Activated CD4-positive, alpha-beta T cell treated with anti-CD3 and anti-CD28 coated beads, Interleukin-2, Interleukin-4, amounts not matched to agents 100 ng/mL and 50 ng/mL, durations not matched to agents 16 hours and 8 hours (primary cell): ENCODE measurements around the gene TMEM225B.
"Not testable (repeated sequence)": the region's sequence is repeated elsewhere in the genome, so short reads cannot be mapped to it uniquely, and the experiment has no call there.

Source experiments
- DNase-seq: peaks from one replicate; pipeline ENCODE4 v3.0.0-alpha.2; 2020; ENCODE audit warnings: low spot score

TMEM225B gene

GRCh38 chr7:99623091-99623693 is 25.1 kb downstream of the TMEM225B start:
- peak; percentile 17 for DNase-seq

DNA sequence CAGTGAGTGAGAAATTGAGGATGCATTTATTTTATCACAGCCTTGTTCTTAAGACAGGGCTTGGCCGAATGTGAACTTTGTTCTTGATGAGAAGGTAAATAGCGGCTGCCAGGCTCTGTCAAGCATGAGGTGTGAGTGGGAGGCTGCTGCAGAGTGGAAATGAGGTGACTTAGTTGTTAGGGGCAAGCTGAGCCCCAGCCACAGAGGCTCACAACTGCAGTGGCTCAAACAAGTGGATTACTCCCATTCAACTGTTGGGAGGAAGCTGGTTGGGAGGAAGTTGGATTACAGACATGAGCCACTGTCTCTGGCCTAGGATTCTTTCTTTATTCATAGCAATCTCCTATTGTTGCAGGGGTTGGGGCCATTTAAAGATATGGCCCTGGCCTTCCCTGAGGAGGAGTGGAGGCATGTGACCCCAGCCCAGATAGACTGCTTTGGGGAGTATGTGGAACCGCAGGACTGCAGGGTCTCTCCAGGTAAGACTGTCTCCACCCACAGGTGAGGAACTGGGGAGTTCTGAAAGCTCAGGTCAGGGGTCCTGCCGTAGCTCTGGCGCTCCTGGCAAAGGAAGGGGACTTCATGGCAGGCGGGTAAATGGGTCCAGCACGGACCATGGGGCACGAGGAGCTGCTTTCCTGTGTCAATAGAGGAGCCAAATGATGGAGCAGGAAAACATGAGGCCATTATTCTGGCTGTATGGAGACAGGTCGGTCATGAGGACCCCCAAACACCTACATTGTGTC is 25.8 kb downstream of the TMEM225B start:
- peak; percentile 12 for DNase-seq

DNA sequence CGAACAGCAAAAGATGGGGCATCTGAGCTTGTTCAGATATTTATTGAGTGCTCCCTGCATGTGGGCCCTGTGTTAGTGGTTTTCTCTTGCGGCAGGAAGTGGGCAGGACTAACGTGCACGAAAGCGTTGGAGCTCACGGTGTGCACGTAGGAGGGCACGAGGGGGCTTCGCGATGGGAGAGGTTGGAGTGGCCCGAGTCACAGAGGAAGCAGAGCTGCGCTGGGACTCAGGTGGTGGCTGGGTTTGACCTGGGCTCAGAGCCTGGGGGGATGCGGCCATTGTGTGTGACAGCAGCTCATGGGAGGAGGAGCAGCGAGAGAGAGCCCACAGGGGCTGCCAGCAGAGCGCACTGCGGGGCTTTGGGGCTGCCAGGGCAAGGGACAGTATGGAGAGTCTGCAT is 26.4 kb downstream of the TMEM225B start:
- DNase-seq = peak; percentile 75

GRCh38 chr7:99625321-99625720 is 27.3 kb downstream of the TMEM225B start:
- no peak for DNase-seq

GRCh38 chr7:99625961-99626360 is 27.9 kb downstream of the TMEM225B start:
- no peak for DNase-seq

DNA sequence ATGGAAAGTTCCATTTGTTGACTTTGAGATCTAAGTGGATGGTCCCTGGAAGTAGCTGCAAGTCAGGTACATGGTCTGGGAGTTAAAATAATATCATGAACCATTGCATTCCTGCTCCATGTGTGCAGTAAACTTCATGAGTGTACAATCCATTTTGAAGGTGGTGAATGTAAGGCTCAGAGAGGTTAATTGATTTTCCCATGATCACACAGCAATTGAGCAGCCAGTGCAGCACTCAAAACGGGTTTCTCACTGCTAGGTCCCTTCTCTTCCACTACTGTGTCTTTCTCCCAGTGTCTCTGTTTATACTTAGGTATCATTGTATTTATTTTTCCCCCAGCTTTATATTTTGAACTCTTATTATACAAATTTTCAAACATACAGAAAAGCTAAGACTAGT is 28.6 kb downstream of the TMEM225B start:
- no peak for DNase-seq

GRCh38 chr7:99627513-99627912 is 29.4 kb downstream of the TMEM225B start:
- no peak for DNase-seq

- DNase-seq = no peak
These were observed 30.7 kb downstream of the TMEM225B start for GRCh38 chr7:99628471-99629465.

DNA sequence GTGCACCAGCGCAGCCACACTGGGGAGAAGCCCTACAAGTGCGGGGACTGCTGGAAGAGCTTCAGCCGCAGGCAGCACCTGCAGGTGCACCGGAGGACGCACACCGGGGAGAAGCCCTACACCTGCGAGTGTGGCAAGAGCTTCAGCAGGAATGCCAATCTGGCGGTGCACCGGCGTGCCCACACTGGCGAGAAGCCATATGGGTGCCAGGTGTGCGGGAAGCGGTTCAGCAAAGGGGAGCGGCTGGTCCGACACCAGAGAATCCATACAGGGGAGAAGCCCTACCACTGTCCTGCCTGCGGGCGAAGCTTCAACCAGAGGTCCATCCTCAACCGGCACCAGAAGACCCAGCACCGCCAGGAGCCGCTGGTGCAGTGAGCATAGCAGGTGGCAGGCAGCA is 31.6 kb downstream of the TMEM225B start:
- no peak for DNase-seq

GRCh38 chr7:99631295-99632109 is 33.4 kb downstream of the TMEM225B start:
- DNase-seq = no peak

- not testable (repeated sequence) for DNase-seq
These were observed 39.3 kb downstream of the TMEM225B start for GRCh38 chr7:99637414-99637813.

GRCh38 chr7:99638731-99639130 is 40.7 kb downstream of the TMEM225B start:
- DNase-seq = no peak

- no peak for DNase-seq
These were observed 41.2 kb downstream of the TMEM225B start for GRCh38 chr7:99639267-99639666.

- no peak for DNase-seq
These were observed 44.0 kb downstream of the TMEM225B start for GRCh38 chr7:99642027-99642426.

DNA sequence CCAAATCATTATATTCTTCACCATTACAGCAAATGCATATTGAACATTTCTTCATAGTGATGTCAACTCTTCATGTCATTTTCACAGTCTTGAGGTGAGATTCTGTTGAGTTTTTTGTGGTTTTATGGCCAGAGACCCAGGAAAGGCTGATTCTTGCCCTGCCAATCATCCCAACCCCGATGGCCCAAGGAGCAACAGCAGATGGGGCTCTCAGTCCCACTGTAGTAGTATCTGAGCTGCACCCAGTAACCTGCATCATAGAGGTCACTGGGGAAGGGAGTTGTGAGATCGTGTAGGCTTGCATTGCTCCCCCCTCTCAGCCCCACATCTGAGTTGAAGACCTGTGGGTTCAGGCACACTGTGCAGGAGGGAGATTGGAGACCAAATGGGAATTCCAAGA is 45.4 kb downstream of the TMEM225B start:
- no peak for DNase-seq

DNA sequence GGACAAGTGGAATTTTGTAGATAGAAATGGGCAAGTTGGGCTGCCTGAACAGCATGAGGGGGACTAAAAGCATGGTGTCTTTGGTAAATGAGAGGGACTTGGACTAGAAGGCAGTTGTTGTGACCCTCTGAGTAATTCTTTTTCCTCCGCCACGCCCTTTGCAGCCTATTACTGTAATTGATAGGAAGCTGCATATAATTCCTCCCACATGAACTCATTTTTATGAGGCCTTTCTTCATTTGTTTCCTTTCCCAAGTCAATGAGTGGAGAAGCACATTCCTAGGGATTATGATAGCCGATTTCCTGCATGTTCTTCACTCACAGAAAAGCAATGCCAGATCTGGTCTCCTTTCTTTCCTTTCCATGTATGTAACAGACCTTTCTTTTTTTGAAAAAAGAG is 46.4 kb downstream of the TMEM225B start:
- DNase-seq = no peak

DNA sequence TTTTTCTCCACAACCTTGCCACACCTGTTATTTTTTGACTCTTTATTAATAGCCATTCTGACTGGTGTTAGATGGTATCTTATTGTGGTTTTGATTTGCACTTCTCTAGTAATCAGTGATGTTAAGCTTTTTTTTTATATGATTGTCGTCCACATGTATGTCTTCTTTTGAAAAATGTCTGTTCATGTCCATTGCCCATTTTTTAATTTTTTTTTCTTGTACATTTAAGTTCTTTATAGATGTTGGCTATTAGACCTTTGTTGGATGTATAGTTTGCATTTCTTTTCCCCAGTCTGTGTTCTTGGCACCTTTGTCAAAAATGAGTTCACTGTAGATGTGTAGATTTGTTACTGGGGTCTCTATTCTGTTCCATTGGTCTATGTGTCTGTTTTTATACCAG is 47.5 kb downstream of the TMEM225B start:
- no peak for DNase-seq

- DNase-seq = no peak
These were observed 50.8 kb downstream of the TMEM225B start for GRCh38 chr7:99648843-99649242.

- no peak for DNase-seq
These were observed 53.2 kb downstream of the TMEM225B start for GRCh38 chr7:99651290-99651689.

DNA sequence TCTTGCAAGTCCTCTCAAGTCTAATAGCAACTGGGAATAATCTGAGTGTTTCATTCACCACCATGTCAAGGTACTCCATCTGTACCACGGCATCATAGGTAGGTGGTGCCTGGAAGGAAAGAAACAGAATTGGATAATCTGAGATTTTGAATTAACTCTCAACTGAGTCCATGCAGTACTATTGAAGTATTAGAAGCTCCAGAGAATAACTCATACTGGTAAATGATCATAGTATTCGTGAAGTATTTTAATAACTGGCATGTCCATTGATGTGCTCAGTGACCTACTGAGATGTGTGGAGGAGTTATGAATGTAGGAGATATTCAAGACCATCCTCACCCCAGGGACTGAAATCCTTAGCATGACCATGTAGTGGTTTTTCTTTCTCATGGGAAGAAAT is 54.6 kb downstream of the TMEM225B start:
- DNase-seq = no peak

- DNase-seq = not testable (repeated sequence)
These were observed 55.2 kb downstream of the TMEM225B start for GRCh38 chr7:99653269-99653668.

- DNase-seq = no peak
These were observed 55.7 kb downstream of the TMEM225B start for GRCh38 chr7:99653754-99654153.
